ENCODE data around the gene PROZ. TPM values are rescaled to one million over a fixed set of nuclear protein-coding genes. Genes with fewer than 3 reads are reported as not detected.

PROZ gene
- polyA plus RNA-seq, 1 experiment: not detected

DNA sequence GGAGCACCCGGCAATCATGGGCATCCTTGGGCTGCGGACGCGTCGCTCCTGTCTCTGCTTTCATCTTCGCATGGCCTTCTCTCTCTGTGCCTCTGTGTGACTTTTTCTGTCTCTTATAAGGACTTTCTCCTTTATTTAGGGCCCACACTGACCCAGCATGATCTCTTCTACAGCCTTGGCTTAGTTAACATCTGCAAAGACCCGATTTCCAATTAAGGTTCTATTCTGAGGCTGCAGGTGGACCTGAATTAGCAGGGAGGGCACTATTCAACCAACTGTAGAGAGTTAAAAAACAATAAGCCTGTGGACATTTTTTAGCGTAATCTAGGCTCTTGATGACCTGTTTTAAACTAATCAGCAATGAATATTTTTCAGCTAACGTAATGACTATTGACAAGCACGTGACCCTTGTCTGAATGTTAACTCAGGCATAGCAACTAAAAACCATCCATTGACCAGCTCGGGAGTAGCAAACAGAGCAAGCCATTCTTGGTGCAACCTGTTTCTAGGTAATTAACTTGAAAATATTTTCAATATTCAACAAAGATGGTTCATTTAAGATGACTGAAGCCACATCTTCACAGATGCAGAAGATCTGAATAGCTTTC lies 20.7 kb upstream of the PROZ start:
- POLR2A ChIA-PET: no interaction called here
- Histone ChIP-seq H3K36me3 (ENCODE audit: control insufficient read depth, insufficient read depth, low read length) (peaks cover 4% of the 10 kb centered on the region), H3K4me3 (ENCODE audit: low read depth, low read length) (no peak overlapping the region), H3K27me3 (ENCODE audit: control insufficient read depth, insufficient read depth, low read length) (no peaks in the 10 kb centered on the region)
- DNase-seq (ENCODE audit: low read depth): no peak
- TF ChIP-seq, protein P1, sequence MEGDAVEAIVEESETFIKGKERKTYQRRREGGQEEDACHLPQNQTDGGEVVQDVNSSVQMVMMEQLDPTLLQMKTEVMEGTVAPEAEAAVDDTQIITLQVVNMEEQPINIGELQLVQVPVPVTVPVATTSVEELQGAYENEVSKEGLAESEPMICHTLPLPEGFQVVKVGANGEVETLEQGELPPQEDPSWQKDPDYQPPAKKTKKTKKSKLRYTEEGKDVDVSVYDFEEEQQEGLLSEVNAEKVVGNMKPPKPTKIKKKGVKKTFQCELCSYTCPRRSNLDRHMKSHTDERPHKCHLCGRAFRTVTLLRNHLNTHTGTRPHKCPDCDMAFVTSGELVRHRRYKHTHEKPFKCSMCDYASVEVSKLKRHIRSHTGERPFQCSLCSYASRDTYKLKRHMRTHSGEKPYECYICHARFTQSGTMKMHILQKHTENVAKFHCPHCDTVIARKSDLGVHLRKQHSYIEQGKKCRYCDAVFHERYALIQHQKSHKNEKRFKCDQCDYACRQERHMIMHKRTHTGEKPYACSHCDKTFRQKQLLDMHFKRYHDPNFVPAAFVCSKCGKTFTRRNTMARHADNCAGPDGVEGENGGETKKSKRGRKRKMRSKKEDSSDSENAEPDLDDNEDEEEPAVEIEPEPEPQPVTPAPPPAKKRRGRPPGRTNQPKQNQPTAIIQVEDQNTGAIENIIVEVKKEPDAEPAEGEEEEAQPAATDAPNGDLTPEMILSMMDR (IDR thresholded peaks at IDR 0.05; ENCODE audit: insufficient read depth, low read depth, low read length): no peak
- CTCF ChIA-PET: no interaction called here

- Histone ChIP-seq H3K36me3 (ENCODE audit: control insufficient read depth, insufficient read depth, low read length) (peaks cover 4% of the 10 kb centered on the region), H3K4me3 (ENCODE audit: low read depth, low read length) (no peak overlapping the region), H3K27me3 (ENCODE audit: control insufficient read depth, insufficient read depth, low read length) (no peaks in the 10 kb centered on the region)
- TF ChIP-seq, protein P1 (IDR thresholded peaks at IDR 0.05; ENCODE audit: insufficient read depth, low read depth, low read length): no peak
- CTCF ChIA-PET: no interaction called here
- no peak for DNase-seq (ENCODE audit: low read depth)
- POLR2A ChIA-PET: no interaction called here
Measured at GRCh38 chr13:113138792-113139551, 19.5 kb upstream of the PROZ start.

- TF ChIP-seq, protein P1 (IDR thresholded peaks at IDR 0.05; ENCODE audit: insufficient read depth, low read depth, low read length): no peak
- CTCF ChIA-PET: no interaction called here
- Histone ChIP-seq H3K36me3 (ENCODE audit: control insufficient read depth, insufficient read depth, low read length) (peaks cover 4% of the 10 kb centered on the region), H3K27me3 (ENCODE audit: control insufficient read depth, insufficient read depth, low read length) (no peaks in the 10 kb centered on the region), H3K4me3 (ENCODE audit: low read depth, low read length) (no peak overlapping the region)
- DNase-seq (ENCODE audit: low read depth): no peak
- POLR2A ChIA-PET: no interaction called here
Measured at GRCh38 chr13:113139577-113139976, 18.9 kb upstream of the PROZ start.

DNA sequence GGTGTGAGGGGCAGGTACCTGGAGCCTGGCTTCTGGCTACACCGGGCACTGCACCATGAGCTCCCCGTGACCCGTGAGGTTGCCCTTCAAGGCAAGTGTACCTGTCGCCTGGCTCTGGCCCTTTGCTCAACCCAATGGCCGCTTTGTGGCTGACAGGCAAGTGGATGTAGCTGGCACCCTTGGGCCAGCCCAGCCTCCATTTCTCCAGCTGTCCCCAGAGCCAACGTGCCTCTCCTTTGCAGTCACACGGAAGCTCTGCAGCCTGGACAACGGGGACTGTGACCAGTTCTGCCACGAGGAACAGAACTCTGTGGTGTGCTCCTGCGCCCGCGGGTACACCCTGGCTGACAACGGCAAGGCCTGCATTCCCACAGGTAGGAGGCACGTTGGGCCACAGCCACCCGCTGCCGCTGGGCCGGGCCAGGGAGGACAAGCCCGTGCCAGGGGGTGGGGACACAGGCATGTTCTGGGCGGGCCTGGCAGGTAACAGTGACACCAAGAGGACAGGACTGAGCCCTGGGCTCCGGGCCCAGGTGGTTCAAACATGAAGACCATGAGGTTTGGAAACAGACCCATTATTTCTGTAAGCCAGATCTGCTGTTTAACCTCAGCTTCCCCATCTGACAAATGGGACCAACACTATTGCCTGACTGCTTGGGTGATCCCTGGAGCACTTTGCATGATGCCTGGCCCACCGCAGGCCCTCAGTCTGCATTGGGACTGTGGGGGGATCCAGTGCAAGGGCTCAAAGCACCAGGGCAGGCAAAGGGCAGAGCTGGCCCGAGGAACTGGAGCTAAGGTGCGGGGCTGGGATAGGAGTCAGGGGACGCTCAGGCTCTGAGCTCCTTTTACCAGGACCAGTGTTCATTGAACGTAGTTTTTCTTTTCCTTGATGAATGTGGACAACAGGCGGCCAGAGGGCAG lies 17.5 kb upstream of the PROZ start:
- no peak overlapping the region for H3K4me3 ChIP-seq (ENCODE audit: low read depth, low read length)
- TF ChIP-seq, protein P1 (IDR thresholded peaks at IDR 0.05; ENCODE audit: insufficient read depth, low read depth, low read length): no peak
- DNase-seq (ENCODE audit: low read depth): no peak
- H3K27me3 ChIP-seq (ENCODE audit: control insufficient read depth, insufficient read depth, low read length): no peaks in the 10 kb centered on the region
- CTCF ChIA-PET: no interaction called here
- POLR2A ChIA-PET: no interaction called here
- H3K36me3 ChIP-seq (ENCODE audit: control insufficient read depth, insufficient read depth, low read length): peaks cover 4% of the 10 kb centered on the region

DNA sequence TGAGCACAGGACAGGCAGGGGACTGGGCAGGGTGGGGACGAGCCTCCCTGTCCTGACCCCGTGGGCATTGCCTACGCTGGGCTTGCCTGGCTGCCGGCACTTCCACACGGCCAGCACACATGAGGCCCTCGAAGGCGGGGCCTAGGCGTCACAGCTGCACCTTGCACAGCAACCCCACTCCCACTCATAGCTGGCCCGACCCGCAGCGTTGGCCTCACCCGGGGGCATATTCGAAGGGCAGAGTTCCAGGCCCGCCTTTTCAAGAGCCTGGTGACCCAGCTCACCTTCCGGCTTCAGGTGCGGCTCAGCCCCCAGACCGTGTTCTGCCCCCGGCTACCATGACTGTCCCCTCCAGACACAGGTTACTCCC lies 16.9 kb upstream of the PROZ start:
- ChIA-PET POLR2A (no interaction called here), CTCF (no interaction called here)
- Histone ChIP-seq H3K4me3 (ENCODE audit: low read depth, low read length) (no peak overlapping the region), H3K36me3 (ENCODE audit: control insufficient read depth, insufficient read depth, low read length) (peaks cover 4% of the 10 kb centered on the region), H3K27me3 (ENCODE audit: control insufficient read depth, insufficient read depth, low read length) (no peaks in the 10 kb centered on the region)
- TF ChIP-seq, protein P1 (IDR thresholded peaks at IDR 0.05; ENCODE audit: insufficient read depth, low read depth, low read length): no peak
- no peak for DNase-seq (ENCODE audit: low read depth)
